Measurements from ENCODE around the gene FERMT3.

DNA sequence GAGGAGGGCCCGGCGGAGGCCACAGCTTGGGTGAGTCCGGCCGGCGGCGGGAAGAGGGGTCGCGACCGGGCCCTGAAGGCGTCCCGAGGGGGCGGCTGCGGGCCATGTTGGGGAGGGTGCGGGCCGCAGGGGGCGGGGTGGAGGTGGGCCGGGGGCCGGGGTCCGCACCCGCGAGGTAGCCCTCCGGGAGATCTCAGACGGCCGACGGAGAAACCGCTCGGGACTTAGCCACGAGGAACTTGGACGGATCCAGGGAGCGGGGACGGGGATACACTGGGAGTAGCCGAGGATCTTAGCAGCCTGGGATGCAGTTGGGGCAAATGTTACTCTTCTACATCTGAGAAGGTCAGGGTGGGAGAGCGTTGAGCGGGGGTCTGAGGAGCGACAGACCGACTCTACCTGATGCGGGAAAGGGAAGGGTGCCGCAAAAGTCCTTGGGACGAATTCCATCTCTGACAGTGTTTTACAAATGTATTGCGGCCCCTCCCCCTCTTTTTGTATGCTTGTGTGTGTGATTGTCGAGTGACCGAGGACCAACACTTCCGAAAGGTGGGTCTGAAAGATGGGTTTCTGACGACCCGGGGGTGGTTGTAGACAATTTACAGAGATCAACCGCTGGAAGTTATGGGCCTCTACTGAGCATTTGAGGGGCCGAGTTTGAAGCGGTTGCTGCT lies 19.9 kb upstream of the FERMT3 start:
- no peak for TF ChIP-seq EZH2 (conservative IDR thresholded peaks at IDR 0.05; ENCODE audit: low read depth, low read length)
- TF ChIP-seq TBX3 (IDR thresholded peaks at IDR 0.05; ENCODE audit: borderline replicate concordance) = no peak
- TF ChIP-seq ZNF383 (CRISPR knock-in tag; IDR thresholded peaks at IDR 0.05; ENCODE audit: borderline replicate concordance) = no peak
- TF ChIP-seq CREB1 (IDR thresholded peaks at IDR 0.05) = no peak
- TF ChIP-seq CREB1 (CRISPR knock-in tag; IDR thresholded peaks at IDR 0.05) = no peak
- no peak for TF ChIP-seq RXRA (CRISPR knock-in tag; IDR thresholded peaks at IDR 0.05)
- TF ChIP-seq, protein P1, sequence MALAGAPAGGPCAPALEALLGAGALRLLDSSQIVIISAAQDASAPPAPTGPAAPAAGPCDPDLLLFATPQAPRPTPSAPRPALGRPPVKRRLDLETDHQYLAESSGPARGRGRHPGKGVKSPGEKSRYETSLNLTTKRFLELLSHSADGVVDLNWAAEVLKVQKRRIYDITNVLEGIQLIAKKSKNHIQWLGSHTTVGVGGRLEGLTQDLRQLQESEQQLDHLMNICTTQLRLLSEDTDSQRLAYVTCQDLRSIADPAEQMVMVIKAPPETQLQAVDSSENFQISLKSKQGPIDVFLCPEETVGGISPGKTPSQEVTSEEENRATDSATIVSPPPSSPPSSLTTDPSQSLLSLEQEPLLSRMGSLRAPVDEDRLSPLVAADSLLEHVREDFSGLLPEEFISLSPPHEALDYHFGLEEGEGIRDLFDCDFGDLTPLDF (CRISPR knock-in tag; IDR thresholded peaks at IDR 0.05) = no peak
- TF ChIP-seq SIN3A (IDR thresholded peaks at IDR 0.05; ENCODE audit: borderline replicate concordance, low read depth, low read length) = no peak
- no peak for TF ChIP-seq MAFF (IDR thresholded peaks at IDR 0.05; ENCODE audit: low read depth, low read length)
